ENCODE measurements around the gene GRB14. TPM values are rescaled to one million over a fixed set of nuclear protein-coding genes. Genes with fewer than 3 reads are reported as not detected.

Gene GRB14
- total and polyA plus RNA-seq, 2 of the 13 experiments (the other 11 are each of a cell fraction or from before 2014, with no cell fraction given) = 4.6 to 5.8 TPM

DNA sequence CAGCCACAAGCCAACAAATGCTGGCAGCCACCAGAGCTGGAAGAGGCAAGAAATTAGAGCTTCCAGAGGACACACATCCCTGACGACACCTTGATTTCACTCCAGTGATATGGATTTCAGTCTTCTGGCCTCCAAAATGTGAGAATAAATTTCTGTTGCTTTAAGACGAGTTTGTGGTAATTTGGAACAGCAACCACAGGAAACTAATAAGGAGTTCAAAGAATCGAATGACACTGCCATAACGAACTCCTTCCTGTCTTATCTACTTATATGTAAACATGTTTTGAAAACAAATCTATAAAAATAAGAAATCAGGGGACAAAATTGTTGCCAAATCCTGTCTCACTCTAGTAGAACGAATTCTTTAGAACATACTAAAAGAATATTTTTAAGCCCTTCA lies 75.8 kb downstream of the GRB14 start:
- ChIA-PET CTCF (ENCODE audit: low intra/inter-chr PET ratio, low total read pairs) (no interaction called here), POLR2A (no interaction called here)
- Histone ChIP-seq H3K4me3 (replicated peaks in 1 of 3; ENCODE audit: insufficient read depth in 1 of 3, low read depth in 2 of 3, low read length in 3 of 3) (no peak overlapping the region), H3K79me2 (ENCODE audit: insufficient read depth, low read length) (no peaks in the 10 kb centered on the region), H3K9me3 (ENCODE audit: low read length) (peaks cover 6% of the 10 kb centered on the region; the same call in 1 of the 2 replicates), H3K4me2 (ENCODE audit: low read depth, low read length) (no peak overlapping the region), H3K27me3 (ENCODE audit: control insufficient read depth in 1 of 2, insufficient read depth in 2 of 2, low read length in 2 of 2) (no peaks in the 10 kb centered on the region), H3K36me3 (replicated peaks in 1 of 2; ENCODE audit: control insufficient read depth in 1 of 2, insufficient read depth in 2 of 2, low read length in 2 of 2) (no peaks in the 10 kb centered on the region), H3K9ac (ENCODE audit: insufficient read depth, low read depth, low read length) (no peak overlapping the region), H2AFZ (ENCODE audit: low read length) (no peak overlapping the region), H3K4me1 (ENCODE audit: insufficient read depth, low read length) (no peaks in the 10 kb centered on the region), H4K20me1 (ENCODE audit: insufficient read depth, low read length) (no peaks in the 10 kb centered on the region), H3K27ac (ENCODE audit: extremely low read length, insufficient read depth, low read length) (no peak overlapping the region)
- 80% methylated on average over 5 of the region's 5 CpGs for whole genome bisulfite sequencing (ENCODE audit: low lambda C conversion rate)
- DNase-seq (ENCODE audit: low spot score) = no peak
- FAIRE-seq = no peak
- no TSS peak for BruUV-seq (replicated peaks)
- in situ Hi-C loops (cut with HindIII; ENCODE audit: extremely low pct_ligation_motif_present, low pct_unique_long_range_greater_than_20kb) = no loop called here
- ATAC-seq = no peak
- intact Hi-C loops (cut with micrococcal nuclease; ENCODE audit: unreplicated experiment) = no loop called here
- TF ChIP-seq HOXD1 (CRISPR knock-in tag; IDR thresholded peaks at IDR 0.05) (no peak), TP53 (CRISPR knock-in tag; conservative IDR thresholded peaks at IDR 0.05) (no peak), ZSCAN29 (CRISPR knock-in tag; conservative IDR thresholded peaks at IDR 0.05) (no peak), PLRG1 (conservative IDR thresholded peaks at IDR 0.05) (no peak), HDAC1 (CRISPR knock-in tag; IDR thresholded peaks at IDR 0.05) (no peak), ESRRA (CRISPR knock-in tag; IDR thresholded peaks at IDR 0.05; ENCODE audit: low read depth) (no peak), SALL2 (CRISPR knock-in tag; IDR thresholded peaks at IDR 0.05) (no peak), KDM6A (CRISPR knock-in tag; IDR thresholded peaks at IDR 0.05; ENCODE audit: low read depth) (no peak)
- TF ChIP-seq, protein P1, sequence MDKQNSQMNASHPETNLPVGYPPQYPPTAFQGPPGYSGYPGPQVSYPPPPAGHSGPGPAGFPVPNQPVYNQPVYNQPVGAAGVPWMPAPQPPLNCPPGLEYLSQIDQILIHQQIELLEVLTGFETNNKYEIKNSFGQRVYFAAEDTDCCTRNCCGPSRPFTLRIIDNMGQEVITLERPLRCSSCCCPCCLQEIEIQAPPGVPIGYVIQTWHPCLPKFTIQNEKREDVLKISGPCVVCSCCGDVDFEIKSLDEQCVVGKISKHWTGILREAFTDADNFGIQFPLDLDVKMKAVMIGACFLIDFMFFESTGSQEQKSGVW (CRISPR knock-in tag; IDR thresholded peaks at IDR 0.05; ENCODE audit: borderline replicate concordance) = no peak
- TF ChIP-seq, protein P2, sequence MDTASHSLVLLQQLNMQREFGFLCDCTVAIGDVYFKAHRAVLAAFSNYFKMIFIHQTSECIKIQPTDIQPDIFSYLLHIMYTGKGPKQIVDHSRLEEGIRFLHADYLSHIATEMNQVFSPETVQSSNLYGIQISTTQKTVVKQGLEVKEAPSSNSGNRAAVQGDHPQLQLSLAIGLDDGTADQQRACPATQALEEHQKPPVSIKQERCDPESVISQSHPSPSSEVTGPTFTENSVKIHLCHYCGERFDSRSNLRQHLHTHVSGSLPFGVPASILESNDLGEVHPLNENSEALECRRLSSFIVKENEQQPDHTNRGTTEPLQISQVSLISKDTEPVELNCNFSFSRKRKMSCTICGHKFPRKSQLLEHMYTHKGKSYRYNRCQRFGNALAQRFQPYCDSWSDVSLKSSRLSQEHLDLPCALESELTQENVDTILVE (CRISPR knock-in tag; IDR thresholded peaks at IDR 0.05) = no peak
- TF ChIP-seq, protein P3, sequence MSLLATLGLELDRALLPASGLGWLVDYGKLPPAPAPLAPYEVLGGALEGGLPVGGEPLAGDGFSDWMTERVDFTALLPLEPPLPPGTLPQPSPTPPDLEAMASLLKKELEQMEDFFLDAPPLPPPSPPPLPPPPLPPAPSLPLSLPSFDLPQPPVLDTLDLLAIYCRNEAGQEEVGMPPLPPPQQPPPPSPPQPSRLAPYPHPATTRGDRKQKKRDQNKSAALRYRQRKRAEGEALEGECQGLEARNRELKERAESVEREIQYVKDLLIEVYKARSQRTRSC (CRISPR knock-in tag; IDR thresholded peaks at IDR 0.05; ENCODE audit: low read depth) = no peak
- TF ChIP-seq, protein P4, sequence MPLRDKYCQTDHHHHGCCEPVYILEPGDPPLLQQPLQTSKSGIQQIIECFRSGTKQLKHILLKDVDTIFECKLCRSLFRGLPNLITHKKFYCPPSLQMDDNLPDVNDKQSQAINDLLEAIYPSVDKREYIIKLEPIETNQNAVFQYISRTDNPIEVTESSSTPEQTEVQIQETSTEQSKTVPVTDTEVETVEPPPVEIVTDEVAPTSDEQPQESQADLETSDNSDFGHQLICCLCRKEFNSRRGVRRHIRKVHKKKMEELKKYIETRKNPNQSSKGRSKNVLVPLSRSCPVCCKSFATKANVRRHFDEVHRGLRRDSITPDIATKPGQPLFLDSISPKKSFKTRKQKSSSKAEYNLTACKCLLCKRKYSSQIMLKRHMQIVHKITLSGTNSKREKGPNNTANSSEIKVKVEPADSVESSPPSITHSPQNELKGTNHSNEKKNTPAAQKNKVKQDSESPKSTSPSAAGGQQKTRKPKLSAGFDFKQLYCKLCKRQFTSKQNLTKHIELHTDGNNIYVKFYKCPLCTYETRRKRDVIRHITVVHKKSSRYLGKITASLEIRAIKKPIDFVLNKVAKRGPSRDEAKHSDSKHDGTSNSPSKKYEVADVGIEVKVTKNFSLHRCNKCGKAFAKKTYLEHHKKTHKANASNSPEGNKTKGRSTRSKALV (CRISPR knock-in tag; IDR thresholded peaks at IDR 0.05) = no peak
- TF ChIP-seq, protein P5, sequence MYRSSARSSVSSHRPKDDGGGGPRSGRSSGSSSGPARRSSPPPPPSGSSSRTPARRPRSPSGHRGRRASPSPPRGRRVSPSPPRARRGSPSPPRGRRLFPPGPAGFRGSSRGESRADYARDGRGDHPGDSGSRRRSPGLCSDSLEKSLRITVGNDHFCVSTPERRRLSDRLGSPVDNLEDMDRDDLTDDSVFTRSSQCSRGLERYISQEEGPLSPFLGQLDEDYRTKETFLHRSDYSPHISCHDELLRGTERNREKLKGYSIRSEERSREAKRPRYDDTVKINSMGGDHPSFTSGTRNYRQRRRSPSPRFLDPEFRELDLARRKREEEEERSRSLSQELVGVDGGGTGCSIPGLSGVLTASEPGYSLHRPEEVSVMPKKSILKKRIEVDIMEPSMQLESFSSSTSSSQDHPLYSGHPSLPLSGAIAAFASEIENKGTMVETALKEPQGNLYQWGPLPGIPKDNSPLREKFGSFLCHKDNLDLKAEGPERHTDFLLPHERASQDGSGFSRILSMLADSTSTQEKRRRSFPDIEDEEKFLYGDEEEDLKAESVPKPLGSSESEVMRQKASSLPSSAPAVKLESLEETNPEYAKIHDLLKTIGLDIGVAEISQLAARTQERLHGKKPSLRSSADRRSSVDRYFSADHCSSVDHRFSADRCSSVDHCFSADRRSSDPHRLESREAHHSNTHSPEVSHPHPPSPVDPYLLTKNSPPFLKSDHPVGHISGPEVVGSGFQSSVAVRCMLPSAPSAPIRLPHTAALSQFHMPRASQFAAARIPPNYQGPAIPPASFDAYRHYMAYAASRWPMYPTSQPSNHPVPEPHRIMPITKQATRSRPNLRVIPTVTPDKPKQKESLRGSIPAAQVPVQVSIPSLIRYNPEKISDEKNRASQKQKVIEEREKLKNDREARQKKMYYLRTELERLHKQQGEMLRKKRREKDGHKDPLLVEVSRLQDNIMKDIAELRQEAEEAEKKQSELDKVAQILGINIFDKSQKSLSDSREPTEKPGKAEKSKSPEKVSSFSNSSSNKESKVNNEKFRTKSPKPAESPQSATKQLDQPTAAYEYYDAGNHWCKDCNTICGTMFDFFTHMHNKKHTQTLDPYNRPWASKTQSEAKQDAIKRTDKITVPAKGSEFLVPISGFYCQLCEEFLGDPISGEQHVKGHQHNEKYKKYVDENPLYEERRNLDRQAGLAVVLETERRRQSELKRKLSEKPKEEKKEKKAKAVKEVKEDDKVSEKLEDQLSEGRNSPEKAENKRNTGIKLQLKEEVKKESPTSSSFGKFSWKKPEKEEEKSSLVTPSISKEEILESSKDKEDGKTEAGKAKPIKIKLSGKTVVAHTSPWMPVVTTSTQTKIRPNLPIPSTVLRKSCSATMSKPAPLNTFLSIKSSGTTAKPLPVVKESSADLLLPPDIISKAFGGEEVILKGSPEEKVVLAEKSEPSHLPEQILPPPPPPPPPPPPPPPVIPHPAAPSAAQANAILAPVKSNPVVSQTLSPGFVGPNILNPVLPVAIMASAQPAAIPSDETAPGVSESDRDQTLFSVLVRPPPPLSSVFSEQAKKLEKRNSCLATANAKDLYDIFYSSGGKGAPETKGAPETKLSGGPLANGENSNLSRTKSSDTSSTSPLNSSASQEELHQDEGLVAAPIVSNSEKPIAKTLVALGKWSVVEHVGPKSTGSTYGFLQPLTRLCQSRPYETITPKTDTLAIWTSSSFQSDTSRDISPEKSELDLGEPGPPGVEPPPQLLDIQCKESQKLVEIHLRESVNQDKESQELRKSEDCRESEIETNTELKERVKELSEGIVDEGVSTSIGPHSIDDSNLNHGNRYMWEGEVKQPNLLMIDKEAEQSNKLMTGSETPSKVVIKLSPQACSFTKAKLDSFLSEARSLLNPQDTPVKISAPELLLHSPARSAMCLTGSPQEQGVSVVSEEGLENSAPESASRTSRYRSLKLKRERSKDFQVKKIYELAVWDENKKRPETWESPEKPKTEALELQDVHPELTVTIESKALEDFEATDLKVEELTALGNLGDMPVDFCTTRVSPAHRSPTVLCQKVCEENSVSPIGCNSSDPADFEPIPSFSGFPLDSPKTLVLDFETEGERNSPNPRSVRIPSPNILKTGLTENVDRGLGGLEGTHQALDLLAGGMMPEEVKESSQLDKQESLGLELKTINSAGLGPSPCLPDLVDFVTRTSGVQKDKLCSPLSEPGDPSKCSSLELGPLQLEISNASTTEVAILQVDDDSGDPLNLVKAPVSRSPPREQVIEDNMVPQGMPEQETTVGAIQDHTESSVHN (CRISPR knock-in tag; IDR thresholded peaks at IDR 0.05) = no peak
